HEK293T (cell line): ENCODE results near the gene ACADVL.

Experiments
- CTCF ChIA-PET: fragments of 350-600 bp; formaldehyde crosslinking; extraction: SDS; loops from one replicate; lab custom pipeline; 2021; ENCODE audit warnings: antibody characterized with exemption, inconsistent platforms; lab: Yijun Ruan, JAX
- POLR2A ChIA-PET: fragments of 350-600 bp; formaldehyde crosslinking; extraction: SDS; loops from one replicate; lab custom pipeline; 2020; ENCODE audit warnings: antibody characterized with exemption, inconsistent platforms; lab: Yijun Ruan, JAX
- DNase-seq: peaks from one replicate; pipeline ENCODE4 v3.0.0; 2012; ENCODE audit warnings: mixed read lengths; ENCODE audit errors: extremely low spot score
- ARNT ChIP-seq: fragments of 450-650 bp; IDR thresholded peaks from 2 replicates; pipeline ENCODE4 v1.6.1; 2017; ENCODE audit warnings: mild to moderate bottlenecking
- BHLHE40 ChIP-seq: fragments of 450-650 bp; IDR thresholded peaks from 2 replicates; pipeline ENCODE4 v1.6.1; 2016; ENCODE audit warnings: mild to moderate bottlenecking, moderate library complexity, borderline replicate concordance
- CTBP1 ChIP-seq: fragments of 450-650 bp; IDR thresholded peaks from 2 replicates; pipeline ENCODE4 v1.6.1; 2016; ENCODE audit warnings: borderline replicate concordance
- ELF4 ChIP-seq: fragments of 450-650 bp; IDR thresholded peaks from 2 replicates; pipeline ENCODE4 v1.6.1; 2017; ENCODE audit warnings: antibody characterized with exemption
- FOXA1 ChIP-seq: fragments of 450-650 bp; IDR thresholded peaks from 2 replicates; pipeline ENCODE4 v1.6.1; 2016; ENCODE audit warnings: mild to moderate bottlenecking
- FOXK2 ChIP-seq: fragments of 450-650 bp; IDR thresholded peaks from 2 replicates; pipeline ENCODE4 v1.6.1; 2016; ENCODE audit warnings: mild to moderate bottlenecking
- FOXM1 ChIP-seq: fragments of 450-650 bp; IDR thresholded peaks from 2 replicates; pipeline ENCODE4 v1.6.1; 2017; ENCODE audit warnings: mild to moderate bottlenecking, borderline replicate concordance
- HDGF ChIP-seq: fragments of 450-650 bp; IDR thresholded peaks from 2 replicates; pipeline ENCODE4 v1.6.1; 2017; ENCODE audit warnings: antibody characterized with exemption, borderline replicate concordance
- L3MBTL2 ChIP-seq: fragments of 450-650 bp; conservative IDR thresholded peaks from 2 replicates; pipeline ENCODE4 v1.6.1; 2016; ENCODE audit warnings: mild to moderate bottlenecking
- LEF1 ChIP-seq: fragments of 450-650 bp; IDR thresholded peaks from 2 replicates; pipeline ENCODE4 v1.6.1; 2017; ENCODE audit warnings: mild to moderate bottlenecking, borderline replicate concordance
- NFRKB ChIP-seq: fragments of 450-650 bp; IDR thresholded peaks from 2 replicates; pipeline ENCODE4 v1.6.1; 2016; ENCODE audit warnings: mild to moderate bottlenecking, moderate library complexity
- SP1 ChIP-seq: fragments of 450-650 bp; IDR thresholded peaks from 2 replicates; pipeline ENCODE4 v1.6.1; 2017
- SUZ12 ChIP-seq: fragments of 450-650 bp; IDR thresholded peaks from 2 replicates; pipeline ENCODE4 v1.6.1; 2016; ENCODE audit warnings: mild to moderate bottlenecking
- TARDBP ChIP-seq: fragments of 450-650 bp; IDR thresholded peaks from 2 replicates; pipeline ENCODE4 v1.6.1; 2016
- ZNF384 ChIP-seq: fragments of 450-650 bp; IDR thresholded peaks from 2 replicates; pipeline ENCODE4 v1.6.1; 2016
- TF ChIP-seq, protein P1 (sequence below): fragments of 450-650 bp; IDR thresholded peaks from 2 replicates; pipeline ENCODE4 v1.6.1; 2016

Gene ACADVL

DNA sequence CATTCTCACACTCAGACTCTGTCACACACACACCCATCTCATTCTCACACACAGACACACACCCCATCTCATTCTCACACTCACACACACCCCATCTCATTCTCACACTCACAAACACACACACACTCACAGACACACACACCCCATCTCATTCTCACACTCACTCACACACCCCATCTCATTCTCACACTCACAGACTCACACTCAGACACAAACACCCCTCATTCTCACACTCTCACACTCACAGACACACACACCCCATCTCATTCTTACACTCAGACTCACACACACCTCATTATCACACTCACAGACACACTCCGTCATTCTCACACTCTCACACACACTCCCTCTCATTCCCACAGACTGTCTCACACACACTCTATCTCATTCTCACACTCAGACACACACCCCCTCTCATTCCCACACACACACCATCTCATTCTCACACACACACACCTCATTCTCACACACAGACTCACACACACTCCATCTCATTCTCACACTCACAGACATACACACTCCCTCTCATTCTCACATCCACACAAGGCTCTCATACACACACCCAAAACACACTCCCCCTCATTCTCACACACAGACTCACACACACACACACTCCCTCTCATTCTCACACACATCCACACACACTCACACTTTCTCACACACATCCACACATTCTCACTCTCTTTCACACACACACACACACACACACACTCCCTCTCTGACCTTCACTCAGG is 43.5 kb upstream of the ACADVL start:
- CTCF ChIA-PET: interaction anchor here (1.1 to 3.6 kb wide), 5 partner anchors 10 to 130 kb away, joined by 3 to 25 read pairs (median 4); partner anchors contain the start of gene SLC2A4
- TF ChIP-seq L3MBTL2 (no peak), ARNT (no peak), SP1 (no peak), NFRKB (no peak), HDGF (no peak), SUZ12 (no peak), FOXK2 (no peak), CTBP1 (no peak), LEF1 (no peak), FOXM1 (no peak), FOXA1 (no peak), TARDBP (no peak)
- TF ChIP-seq, protein P1, sequence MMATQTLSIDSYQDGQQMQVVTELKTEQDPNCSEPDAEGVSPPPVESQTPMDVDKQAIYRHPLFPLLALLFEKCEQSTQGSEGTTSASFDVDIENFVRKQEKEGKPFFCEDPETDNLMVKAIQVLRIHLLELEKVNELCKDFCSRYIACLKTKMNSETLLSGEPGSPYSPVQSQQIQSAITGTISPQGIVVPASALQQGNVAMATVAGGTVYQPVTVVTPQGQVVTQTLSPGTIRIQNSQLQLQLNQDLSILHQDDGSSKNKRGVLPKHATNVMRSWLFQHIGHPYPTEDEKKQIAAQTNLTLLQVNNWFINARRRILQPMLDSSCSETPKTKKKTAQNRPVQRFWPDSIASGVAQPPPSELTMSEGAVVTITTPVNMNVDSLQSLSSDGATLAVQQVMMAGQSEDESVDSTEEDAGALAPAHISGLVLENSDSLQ: no peak
- DNase-seq: no peak
- POLR2A ChIA-PET: interaction anchor here (0.8 to 1.5 kb wide), 3 partner anchors 15 to 44 kb away, joined by 3 to 4 read pairs (median 4); partner anchors contain the start of genes ACADVL and DLG4

GRCh38 chr17:7176841-7177190 is 42.9 kb upstream of the ACADVL start:
- POLR2A ChIA-PET: interaction anchor here (0.8 to 2.1 kb wide), 10 partner anchors 9 to 131 kb away, joined by 3 to 26 read pairs (median 4); partner anchors contain the start of genes ACADVL and DLG4
- no peak for TF ChIP-seq SUZ12
- TF ChIP-seq BHLHE40: no peak
- TF ChIP-seq ARNT: no peak
- no peak for TF ChIP-seq CTBP1
- TF ChIP-seq LEF1: no peak
- no peak for TF ChIP-seq ZNF384
- TF ChIP-seq, protein P1: no peak
- no peak for TF ChIP-seq L3MBTL2
- no peak for TF ChIP-seq TARDBP
- TF ChIP-seq ELF4: no peak
- DNase-seq: no peak
- CTCF ChIA-PET: interaction anchor here (1.0 to 3.6 kb wide), 12 partner anchors 9 to 266 kb away, joined by 3 to 25 read pairs (median 4); partner anchors contain the start of gene SLC2A4

DNA sequence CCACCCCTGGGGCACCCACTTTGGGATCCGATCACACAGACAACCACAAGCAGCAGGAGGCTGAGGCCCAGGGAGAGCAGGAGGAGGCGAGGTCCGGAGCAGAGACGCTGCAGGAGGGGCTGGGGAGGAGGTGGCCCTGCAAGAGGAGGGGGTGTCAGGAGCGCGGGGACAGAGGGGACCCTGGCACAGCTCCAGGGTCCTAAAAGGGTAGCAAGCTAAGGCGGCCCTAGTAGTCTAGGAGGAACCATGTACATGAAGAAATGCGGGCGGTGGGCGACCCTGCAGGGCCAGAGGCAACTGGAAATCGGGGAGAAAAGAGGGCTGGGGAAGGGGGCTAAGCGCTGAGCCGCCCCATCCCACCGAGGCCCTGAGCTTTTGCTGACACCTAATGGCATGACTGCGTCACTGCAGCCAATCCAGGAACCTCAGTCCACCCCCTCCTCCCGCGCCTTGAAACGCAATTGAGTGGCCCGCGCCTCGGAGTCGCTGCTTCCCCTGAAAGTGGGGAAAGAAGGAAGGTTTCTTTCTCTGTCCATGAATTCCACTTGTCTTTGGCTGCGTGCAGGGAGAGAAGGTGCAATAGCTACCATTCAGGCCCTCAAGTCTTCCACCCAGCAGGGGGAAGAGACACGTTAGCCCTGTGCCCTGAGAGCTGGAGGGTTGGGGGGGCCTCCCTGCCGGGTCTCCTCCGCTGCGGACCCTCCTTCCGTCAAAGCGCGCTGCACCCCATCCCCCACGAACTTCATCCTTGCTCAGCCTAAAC is 42.4 kb upstream of the ACADVL start:
- POLR2A ChIA-PET: interaction anchor here (0.6 to 2.5 kb wide), 12 partner anchors 9 to 142 kb away, joined by 3 to 26 read pairs (median 4); partner anchors contain the start of genes ACADVL, DLG4 and SLC16A13
- TF ChIP-seq ARNT: no peak
- TF ChIP-seq ZNF384: no peak
- no peak for TF ChIP-seq FOXM1
- no peak for TF ChIP-seq ELF4
- no peak for TF ChIP-seq LEF1
- TF ChIP-seq SUZ12: no peak
- no peak for TF ChIP-seq L3MBTL2
- TF ChIP-seq TARDBP: no peak
- TF ChIP-seq SP1: no peak
- no peak for TF ChIP-seq NFRKB
- peak; percentile 89 for DNase-seq
- CTCF ChIA-PET: interaction anchor here (0.8 to 3.6 kb wide), 16 partner anchors 9 to 267 kb away, joined by 3 to 25 read pairs (median 4); partner anchors contain the start of genes NEURL4 and SLC2A4

DNA sequence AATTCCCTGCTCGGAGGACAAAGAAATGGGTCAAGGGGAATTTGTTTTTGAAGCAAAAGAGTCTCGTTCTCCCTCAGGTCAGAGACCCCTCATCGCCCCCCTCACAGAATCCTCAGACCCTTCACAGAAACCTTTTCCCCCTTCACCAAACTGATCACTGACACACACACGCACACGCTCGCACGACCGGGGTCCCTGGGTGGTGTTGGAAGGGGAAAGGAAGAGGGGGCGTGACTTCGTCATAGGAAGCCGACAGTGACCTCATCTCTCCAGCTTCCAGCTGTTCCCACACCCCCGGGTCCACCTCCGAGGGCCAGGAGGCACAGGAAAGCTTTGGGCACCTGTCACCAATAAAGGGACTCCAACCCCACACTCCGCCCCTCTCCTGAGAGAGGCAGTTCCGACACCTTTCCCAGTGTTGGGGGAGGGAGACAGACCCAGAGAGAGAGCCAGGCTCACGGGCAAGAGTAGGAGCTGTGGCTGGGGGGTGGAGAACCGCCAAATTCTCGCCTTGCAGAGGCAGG is 41.7 kb upstream of the ACADVL start:
- TF ChIP-seq SP1: no peak
- TF ChIP-seq, protein P1: no peak
- TF ChIP-seq NFRKB: no peak
- no peak for TF ChIP-seq BHLHE40
- no peak for TF ChIP-seq FOXK2
- TF ChIP-seq L3MBTL2: no peak
- TF ChIP-seq ZNF384: no peak
- no peak for TF ChIP-seq ARNT
- TF ChIP-seq LEF1: no peak
- DNase-seq: no peak
- ChIA-PET CTCF (interaction anchor here (0.6 to 3.6 kb wide), 17 partner anchors 8 to 511 kb away, joined by 3 to 25 read pairs (median 4); partner anchors contain the start of genes NEURL4 and SLC2A4), POLR2A (interaction anchor here (0.6 to 2.5 kb wide), 13 partner anchors 10 to 143 kb away, joined by 3 to 26 read pairs (median 4); partner anchors contain the start of genes ACADVL, DLG4 and SLC16A13)

DNA sequence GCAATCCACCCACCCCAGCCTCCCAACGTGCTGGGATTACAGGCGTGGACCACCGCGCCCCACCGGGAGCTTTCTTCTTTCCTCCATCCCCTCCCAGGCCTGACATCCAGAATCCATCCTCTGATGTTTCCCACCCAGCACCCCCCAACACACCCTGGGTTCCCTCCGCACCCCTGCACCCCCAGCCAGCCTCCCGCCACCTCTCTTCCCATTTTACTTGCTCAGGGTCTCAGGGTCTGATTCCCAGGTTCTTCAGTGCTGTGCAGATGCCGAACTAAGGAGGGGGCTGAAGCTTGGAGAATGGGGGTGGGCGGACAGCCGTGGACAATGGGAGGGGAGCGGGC is 40.8 kb upstream of the ACADVL start:
- POLR2A ChIA-PET: interaction anchor here (0.7 to 2.5 kb wide), 5 partner anchors 12 to 143 kb away, joined by 3 to 26 read pairs (median 8); partner anchors contain the start of genes ACADVL, DLG4 and SLC16A13
- TF ChIP-seq LEF1: no peak
- TF ChIP-seq L3MBTL2: no peak
- TF ChIP-seq ARNT: no peak
- no peak for TF ChIP-seq NFRKB
- TF ChIP-seq, protein P1: no peak
- TF ChIP-seq BHLHE40: no peak
- TF ChIP-seq HDGF: no peak
- CTCF ChIA-PET: interaction anchor here (1.8 to 3.6 kb wide), 2 partner anchors 14 to 133 kb away, joined by 4 to 25 read pairs; no protein-coding TSS in a partner anchor
- no peak for DNase-seq
